Activated T-cell treated with anti-CD3 and anti-CD28 coated beads, Interleukin-2, amount 50 U/mL, for 1 hour (primary cell): ENCODE results near the gene MDM1.

ENCODE experiments used
- DNase-seq: peaks from one replicate; pipeline ENCODE4 v3.0.0-alpha.2; 2020

MDM1 gene, protein sequence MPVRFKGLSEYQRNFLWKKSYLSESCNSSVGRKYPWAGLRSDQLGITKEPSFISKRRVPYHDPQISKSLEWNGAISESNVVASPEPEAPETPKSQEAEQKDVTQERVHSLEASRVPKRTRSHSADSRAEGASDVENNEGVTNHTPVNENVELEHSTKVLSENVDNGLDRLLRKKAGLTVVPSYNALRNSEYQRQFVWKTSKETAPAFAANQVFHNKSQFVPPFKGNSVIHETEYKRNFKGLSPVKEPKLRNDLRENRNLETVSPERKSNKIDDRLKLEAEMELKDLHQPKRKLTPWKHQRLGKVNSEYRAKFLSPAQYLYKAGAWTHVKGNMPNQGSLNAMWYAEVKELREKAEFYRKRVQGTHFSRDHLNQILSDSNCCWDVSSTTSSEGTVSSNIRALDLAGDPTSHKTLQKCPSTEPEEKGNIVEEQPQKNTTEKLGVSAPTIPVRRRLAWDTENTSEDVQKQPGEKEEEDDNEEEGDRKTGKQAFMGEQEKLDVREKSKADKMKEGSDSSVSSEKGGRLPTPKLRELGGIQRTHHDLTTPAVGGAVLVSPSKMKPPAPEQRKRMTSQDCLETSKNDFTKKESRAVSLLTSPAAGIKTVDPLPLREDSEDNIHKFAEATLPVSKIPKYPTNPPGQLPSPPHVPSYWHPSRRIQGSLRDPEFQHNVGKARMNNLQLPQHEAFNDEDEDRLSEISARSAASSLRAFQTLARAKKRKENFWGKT

DNA sequence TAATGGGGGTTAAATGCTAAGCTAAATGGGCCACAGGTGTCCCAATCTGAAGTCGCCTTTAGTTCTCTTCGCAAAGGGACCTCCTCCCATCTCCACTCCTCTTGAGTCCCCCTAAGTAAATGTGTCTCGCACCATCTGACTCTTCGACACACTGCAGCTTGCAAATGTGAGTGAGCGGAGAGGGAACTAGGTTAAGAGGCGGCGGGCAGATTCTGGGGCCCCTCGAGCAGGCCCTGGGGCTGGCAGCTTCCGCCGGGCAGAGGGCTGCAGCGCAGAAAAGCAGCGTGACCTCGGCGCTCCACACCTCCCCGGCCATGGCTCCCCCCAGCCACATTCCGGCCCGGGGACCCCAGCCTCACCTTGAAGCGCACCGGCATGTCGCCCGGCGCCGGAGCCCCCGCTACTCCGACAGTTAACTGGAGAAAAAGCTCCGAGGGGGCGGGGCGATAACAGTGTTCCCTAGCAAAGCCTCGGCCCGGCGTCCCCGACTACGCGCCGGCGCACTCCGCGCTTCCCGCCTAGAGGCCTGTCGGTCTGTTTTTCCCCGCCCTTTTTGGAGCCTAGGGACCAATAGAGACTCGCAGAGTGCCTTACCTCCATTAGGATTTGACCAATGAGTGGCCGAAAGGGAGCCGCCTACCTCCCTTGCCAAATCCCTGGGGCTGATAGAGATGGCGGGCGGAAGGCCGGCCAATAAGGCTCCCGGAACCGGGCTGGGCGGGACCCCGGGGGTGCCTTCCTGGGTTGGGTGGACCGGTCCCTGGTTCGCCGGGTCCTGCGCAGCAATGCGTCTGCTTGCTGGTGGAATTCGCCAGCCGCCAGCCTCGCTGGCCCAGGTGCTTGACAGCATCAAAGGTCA, at the start of gene MDM1:
Gene MDM1 (minus strand): TSS at position 494 of the 859 bp plus-strand sequence. CDS start 117 bp downstream, at position 377.
- peak; percentile 93 for DNase-seq

DNA sequence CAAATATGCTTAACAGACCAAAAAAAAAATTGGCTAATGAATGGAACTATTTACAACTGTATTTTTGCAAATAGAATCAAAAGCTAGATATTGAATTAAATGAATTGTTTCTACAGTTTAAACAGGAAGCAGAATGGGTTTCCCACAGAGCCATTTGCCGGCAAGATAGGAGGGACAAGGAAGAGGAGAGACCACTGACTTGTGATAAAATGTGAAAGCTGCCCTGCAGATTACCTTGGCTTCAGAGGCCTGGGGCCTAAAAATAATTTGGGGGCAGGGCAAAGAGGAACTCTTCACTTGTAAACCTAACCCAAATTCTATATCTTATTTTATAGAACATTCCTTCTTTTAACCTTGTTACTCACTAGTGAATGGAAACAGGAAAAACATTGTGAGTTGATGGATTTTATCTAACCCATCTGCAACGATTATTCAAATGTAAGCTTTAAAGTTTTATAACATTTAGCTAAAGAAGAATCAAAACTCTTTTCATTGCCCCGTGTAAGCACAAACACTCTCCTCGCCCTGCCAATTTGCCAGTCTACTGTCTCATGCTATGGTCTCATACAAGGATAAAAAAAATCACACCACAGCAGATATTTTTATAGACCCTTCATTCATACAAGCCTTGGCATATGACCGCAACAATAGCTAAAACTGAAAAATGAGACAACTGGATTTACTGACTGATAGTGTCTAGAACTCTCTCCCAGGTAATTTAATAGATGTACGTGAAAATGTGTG, 49.5 kb upstream of the MDM1 start:
- DNase-seq: no peak

DNA sequence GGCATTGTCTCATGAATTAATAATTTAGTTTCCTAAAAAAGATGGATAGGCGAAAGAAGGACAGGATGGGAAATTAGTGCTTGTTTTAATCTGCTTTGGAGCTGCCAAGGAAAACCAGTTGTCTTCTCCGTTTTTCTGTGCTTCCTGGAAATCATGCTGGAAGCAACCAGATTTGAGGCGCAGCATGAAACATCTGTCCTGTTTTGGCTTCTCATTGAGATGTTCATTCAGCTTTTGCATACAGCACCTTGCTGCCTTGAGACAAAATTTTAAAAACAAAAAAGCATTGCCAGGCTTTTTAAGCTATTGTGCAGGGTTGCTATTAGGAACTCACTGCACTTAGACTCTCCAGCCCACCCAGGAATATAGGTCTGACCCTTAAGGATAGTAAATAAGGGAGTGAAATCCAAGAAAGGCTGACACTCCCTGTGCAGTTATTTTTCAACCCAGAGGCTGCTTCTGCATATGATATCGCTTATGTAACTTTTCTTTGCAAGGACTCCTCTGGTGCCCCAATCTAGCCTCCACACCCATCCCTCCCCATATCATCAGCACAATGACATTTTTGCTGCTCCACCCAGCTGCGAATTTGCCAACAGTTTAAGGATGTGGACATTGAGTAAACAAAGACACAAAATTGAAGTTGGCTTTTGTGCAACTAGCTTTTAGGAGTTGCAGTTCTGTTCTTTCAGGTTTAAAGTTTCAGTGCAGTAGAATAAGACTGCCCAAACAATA, 46.9 kb upstream of the MDM1 start:
- no peak for DNase-seq

DNA sequence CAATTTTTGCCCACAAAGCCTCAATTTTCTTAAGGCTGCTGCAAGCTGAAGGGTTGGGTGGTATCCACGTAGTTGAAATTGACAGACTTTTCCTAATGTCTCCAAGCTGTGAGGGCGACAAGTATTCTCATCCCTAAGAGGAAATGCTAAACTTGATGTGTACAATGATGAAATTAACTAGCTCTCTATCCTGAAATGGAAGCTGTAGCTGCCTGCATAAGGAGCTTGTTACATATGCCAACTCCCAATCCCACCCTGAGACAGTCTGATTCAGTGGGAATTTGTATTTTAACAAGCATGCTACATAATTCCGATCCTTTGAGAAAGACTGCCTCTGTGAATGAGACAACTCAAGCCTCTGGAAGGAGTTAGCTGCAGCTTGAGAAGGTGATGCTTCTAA, 45.7 kb upstream of the MDM1 start:
- no peak for DNase-seq

DNA sequence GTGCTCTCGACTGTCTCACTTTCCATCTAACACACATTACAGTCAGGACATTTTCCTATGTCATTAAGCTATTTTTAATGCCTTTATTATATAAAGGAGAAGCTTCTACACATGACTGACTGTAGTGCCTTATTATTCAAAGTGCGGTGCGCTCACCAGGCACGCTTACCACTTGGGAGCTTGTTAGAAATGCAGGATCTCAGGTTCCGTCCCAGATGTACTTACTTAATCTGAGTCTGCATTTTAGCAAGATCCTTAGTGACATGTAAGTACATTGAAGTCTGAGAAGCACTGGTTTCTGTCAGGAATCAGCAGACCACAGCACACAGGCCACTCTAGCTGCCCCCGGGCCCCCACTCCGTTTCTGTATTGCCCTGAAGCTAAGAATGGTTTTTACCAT, 44.7 kb upstream of the MDM1 start:
- DNase-seq: no peak

DNA sequence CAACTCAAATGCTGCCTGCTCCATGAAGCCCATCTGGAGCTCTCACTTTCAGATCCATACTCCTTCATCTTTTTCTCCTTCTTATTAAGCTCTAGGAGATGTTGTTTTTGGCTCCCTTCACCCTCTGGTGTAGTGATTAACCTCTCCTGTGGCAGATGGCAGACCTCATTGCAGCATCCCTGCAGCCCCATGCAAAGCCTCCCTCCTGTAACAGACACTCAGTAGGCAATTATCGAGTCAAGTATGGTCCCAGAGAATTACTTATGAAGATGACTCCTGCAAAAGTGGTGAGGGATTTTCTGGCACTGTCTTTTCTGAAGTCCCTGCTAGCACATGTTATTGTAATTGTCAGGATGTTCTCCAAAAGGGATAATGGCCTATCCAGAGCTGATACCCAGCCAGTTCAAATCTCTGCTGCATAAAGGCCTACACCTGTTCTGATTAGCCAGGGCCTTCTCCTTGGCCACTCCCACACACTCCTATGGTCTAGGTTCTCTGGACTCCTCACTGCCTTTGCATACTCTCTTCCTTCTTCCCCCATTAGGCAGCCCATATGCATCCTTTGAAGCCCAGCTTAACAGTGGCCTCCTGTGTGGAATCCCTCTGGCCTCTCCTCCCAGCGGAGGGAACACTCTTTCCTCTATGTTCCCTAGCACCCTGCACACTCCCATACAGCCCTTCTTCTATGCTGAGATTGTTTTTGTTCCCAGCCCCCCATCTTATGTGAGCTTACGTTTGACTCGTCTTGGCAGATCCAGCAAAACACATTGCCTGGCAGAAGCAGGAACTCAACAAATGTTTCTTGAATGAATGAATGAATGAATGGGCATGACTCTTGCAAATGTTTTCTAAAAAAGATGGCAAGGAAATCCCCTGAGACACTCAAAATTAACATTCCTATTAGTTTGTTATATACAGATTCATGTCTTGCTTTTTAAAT, 43.9 kb upstream of the MDM1 start:
- no peak for DNase-seq

DNA sequence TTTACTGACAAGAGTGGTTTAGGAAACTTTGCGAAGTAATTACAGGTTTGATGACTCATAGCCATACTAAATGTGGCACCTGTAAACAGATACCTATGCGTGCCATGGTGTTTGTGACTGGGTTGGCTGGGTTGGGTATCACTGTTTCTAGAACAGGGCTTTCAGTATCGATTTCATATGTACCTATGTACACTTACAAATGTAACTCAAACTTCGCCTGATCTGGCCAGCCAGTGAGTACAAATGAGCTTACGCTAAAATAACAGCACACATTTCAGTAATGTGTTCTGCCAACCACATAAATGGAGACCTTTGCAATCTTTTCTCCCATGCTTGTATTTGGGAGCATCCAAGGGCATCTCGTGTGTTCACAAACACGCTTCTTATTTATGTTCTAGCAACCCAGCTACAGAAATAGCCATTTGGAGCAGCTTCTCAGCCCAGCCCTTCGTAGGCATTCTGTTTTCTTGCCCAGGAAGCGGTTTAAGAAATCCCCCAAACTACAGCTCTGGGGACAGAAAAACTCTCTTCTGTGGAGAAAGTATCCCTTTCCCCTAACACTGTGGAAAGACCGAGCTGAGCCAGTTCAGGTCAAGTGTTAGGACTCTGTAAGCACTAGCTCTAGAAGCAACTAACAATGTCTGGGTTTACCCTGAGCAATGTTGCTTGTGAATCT, 42.3 kb upstream of the MDM1 start:
- DNase-seq: peak; percentile 29

DNA sequence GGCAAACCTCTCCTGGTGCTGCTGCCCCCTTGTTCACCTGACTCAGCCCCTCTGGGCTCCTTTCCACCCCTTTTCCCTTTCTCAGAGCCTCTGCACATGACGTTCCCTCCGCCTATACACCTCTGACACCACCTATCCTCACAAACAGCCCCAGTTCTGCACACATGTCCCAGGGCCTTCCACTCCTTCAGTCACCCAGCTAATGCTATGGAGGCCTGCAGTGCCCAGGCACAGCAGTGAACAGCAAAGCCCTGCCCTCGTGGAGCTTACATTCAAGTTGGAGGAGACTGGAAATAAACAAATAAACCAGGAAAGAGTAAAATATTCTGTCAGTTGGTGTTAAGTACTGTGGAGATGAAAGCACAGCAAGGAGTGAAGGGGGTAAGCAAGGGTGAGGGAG, 38.5 kb upstream of the MDM1 start:
- DNase-seq: no peak

DNA sequence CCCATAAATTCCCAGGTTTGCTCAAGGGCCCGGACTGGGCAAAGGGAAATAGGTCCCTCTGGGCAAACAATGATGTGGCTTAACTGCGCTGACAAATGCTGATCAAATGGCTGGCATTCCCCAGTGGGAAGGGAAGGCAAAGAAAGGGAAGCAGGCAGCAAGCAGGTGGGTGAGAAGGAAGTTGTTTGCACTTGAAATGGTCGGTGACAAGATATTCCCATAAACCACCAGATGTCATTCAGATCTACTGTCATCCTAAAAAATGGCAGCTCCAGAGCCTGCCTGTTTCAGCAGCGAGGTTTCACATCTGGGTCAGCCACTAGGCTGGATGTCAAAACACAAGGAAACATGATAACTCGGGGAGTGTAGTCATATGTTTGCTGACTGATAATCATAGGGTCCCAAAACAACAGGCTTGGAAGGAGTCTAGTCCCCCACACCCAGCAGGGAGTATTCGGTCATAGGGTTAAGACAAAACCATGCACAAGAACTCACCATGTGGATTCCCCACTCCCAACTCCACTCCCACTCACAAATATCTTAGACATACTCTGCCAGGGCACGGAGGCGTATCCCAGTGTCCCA, 37.9 kb upstream of the MDM1 start:
- no peak for DNase-seq

DNA sequence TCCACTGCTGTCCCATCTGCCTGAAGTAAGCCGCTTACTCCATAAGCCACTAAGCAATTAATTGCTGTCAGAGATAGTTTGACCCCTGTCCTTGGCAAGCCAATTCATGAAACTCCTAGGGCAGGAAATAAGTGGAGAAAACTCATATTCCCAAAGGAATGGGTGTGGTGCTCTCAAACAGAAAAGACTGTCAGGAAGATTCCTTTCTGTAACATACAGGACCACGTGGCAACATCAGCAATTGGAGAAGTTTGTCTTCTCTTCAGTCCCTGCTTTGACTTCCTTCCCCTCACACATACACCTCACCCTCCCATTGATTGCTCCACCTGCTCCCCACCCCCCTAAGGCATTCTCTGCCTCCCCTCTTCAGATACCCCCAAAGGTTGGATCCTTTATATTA, 36.2 kb upstream of the MDM1 start:
- DNase-seq: no peak

DNA sequence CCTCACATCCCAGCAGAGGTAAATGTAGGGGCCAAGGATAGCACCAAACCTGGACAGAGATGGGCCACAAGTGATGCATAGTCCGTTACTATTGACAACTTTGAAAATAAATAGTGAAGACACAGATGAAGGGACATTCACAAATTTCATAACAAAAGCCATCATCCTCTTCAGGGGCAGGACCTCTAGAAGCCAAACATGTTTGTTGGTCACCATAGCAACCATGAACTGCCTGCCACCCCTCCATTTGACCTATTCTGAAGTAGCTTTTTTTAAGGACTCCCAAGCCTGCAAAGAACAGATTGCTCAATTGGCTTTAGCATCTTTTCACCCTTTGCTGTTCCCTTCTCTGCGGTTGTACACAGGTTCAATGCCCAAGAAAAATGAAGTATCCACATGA, 35.7 kb upstream of the MDM1 start:
- no peak for DNase-seq

DNA sequence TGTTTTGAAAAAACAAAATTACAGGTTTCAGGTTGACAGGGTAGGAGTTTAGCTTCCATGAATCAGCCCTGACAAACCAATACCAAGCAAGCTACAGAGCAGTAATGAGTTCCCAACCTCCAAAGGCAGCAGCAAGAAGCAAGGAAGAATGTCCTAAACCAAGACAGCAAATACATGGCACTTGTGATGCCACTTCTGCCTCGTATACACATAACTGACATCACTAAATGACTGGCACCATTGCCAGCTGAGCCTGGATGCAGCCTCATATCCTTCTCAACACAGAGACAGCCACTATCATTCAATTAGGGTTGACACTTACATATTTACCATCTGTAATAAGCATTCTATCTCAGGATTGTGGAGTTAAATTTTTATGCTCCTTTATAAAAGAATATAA, 35.0 kb upstream of the MDM1 start:
- no peak for DNase-seq

DNA sequence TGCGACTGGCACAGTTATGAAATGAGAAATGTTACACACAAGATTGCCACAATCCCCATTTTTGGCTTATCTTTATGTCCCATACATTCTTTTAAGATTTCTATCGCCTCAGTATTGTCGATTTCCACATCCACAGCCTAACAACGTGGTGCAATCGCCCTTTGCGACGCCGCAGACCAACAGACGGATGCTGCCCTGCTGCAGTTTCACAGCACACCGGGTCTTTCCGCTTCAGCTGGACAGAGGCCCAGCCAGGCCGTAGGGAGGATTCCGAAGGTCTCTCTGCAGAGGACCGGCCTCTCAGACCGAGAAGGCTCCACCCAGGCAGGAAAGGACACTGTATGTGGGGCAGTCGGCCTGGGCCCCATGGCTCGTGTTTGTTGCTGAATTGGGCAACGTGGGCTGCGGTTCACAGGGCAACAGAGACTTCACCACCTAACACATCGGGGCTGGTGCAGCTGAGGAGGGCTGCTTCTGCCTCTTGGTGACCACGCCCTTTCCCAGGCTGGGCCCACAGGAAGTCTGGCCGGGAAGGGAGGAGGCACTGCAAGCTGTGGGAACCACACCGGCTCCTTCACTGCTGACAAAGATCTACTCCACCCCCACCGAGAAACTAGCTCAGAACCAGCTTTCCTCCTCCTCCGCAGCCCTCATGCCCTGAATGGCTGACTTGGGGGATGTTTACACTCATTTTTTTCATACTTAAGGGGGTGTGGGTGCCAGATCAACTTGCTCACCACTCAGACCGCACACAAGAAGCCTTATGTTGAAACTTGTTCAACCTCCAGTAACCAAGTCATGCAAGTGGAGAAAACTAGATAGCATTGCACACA, 32.9 kb upstream of the MDM1 start:
- peak; percentile 73 for DNase-seq

DNA sequence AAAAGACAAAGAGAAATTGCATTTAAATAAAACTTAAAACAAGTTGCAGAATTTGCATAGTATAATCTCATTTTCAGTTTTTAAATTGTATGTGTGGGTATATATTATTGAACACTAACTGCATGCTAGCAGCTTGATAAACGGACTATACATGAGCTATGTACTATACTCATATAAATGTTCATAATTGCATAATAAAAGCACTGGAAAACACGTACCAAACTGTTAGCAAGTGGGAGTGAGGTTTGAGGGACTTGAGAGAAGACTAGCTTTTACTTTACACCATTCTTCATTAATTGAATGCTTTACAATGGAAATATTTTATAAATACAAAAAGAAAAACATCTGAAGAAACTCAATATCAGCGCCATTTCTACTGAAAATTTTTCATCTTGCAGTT, 32.2 kb upstream of the MDM1 start:
- no peak for DNase-seq

DNA sequence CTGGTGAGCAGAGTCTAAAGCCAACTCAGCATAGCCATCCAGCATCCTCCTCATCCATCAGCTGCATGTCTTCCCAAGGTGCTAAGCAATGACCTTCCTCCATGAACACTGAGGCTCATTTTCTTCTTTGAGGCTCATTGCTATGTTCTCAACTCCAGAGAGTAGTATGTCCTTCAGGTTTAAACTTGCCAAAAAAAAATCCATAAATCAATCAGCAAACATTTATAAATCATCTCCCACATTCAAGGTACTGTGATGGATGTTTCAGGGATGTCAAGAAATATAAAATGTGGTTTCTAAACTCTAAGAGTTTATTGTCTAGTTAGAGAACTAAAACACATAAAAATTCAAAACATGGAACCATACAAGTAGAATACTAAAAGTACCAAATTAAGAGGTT, 29.8 kb upstream of the MDM1 start:
- no peak for DNase-seq

DNA sequence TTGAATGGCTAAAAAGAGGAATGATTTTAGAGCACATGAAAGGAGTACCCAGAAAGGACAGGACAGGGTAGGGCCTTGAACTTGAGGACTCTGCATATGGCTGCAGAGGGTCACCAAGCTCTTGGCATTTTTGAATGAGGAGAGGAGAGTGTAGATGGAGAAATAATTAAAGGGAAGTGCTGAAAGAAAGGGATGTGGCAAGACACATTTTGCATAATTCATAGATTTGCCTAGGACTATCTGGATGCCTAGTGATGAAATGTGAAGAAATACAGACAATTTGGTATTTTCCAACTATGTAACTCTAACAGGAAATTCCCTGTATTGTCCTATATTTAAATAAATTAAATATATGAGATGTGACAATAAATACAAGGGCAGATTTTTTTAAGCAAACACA, 27.5 kb upstream of the MDM1 start:
- DNase-seq: no peak

DNA sequence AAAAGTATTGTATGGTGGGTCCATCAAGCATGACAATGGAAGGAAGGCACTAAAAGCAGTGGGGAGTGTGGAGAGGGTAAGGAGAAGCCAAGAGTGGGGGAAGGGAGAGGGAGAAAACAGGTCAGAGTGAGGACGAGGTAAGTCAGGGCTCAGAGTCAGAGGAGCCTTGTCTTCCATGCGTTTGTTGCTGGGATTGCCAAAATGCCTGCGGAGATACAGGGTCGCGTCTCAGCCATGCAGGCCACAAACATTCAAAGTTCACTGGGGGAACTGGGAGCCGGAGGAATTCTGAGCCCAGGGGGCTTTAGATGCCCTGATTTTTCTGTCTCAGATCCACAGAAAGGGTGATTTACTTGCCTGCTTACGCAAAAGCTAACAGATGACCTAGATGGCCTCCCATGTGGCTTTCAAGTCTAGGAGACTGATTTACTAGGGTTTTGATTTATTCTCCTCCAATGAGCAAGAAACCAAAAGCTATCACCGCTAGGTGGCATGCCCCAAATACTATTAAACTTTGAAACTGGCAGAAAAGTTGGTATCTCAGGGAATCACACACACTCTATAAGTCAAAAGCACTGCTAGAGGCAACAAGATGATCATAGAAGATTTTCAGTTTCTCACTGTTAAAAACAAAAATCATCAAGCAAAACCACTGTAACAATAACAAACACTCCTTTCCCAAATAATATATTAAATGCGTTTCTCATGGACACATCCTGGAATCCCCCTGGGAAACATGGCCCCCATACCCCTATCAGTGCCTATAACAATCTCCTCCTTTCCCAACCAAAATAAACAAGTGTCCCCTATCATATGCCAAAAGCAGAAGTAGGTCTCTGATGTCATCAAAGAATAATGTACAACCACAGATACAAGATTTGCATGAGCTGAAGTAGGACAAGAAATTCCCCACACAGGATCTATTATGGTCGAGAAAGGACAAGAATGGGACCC, 26.6 kb upstream of the MDM1 start:
- peak; percentile 45 for DNase-seq

DNA sequence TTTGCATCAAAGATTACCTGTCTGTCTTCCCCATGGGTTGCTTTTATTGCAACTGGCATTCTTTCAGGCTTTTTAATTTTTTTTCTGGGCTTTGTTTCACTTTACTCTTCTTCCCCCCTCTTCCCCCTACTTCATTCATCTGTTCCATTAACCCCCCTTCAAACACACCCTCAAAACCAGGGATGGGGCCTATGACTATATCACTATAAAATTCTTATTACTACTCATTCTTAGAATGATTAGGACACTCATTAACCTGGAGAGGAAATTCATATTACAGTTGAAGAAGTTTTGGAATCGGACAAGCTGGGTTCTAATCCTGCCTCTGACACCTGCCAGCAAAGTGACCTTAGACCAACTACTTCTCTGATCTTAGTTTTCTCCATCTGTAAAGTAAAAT, 24.8 kb upstream of the MDM1 start:
- no peak for DNase-seq
